ENCODE results near the gene CRYGC. TPM values are rescaled to one million over a fixed set of nuclear protein-coding genes. Genes with fewer than 3 reads are reported as not detected.

CRYGC gene
- total RNA-seq, 1 experiment from 2014 or later, result not detected

GRCh38 chr2:208146006-208146405, 16.4 kb upstream of the CRYGC start, which contains the start of gene CRYGB:
CRYGB (minus strand) TSS chr2:208146158; CDS start chr2:208146120, 38 bp downstream.
- intact Hi-C loops (cut with micrococcal nuclease; ENCODE audit: unreplicated experiment), result no loop called here
- H3K79me2 ChIP-seq (ENCODE audit: low read depth), result no peaks in the 10 kb centered on the region
- no peak within 1 kb of the TSS for H3K4me3 ChIP-seq
- ChIA-PET CTCF (no interaction called here), POLR2A (ENCODE audit: unreplicated experiment) (no interaction called here)
- H3K27me3 ChIP-seq (ENCODE audit: insufficient read depth, low read depth), result no peaks in the 10 kb centered on the region
- no peaks in the 10 kb centered on the region for H3K36me3 ChIP-seq (ENCODE audit: low read depth)
- H3K27ac ChIP-seq, result no peak within 1 kb of the TSS
- H3K4me1 ChIP-seq (replicated peaks; ENCODE audit: insufficient read depth), result no peaks in the 10 kb centered on the region
- no peaks in the 10 kb centered on the region for H3F3A ChIP-seq (ENCODE audit: insufficient read depth, low read depth)
- BruUV-seq (replicated peaks), result no TSS peak
- no peak within 1 kb of the TSS for H2AFZ ChIP-seq
- no peak for TF ChIP-seq CTCF (conservative IDR thresholded peaks at IDR 0.05)
- no peak for TF ChIP-seq EZH2 (IDR thresholded peaks at IDR 0.05; ENCODE audit: low read depth)
- DNase-seq, result no peak
- no peak within 1 kb of the TSS for H3K4me2 ChIP-seq
- no peaks in the 10 kb centered on the region for H3K9me2 ChIP-seq (ENCODE audit: insufficient read depth)
- no peaks in the 10 kb centered on the region for H4K20me1 ChIP-seq (ENCODE audit: insufficient read depth)
- H3K9me3 ChIP-seq (ENCODE audit: insufficient read depth, low read depth), result no peaks in the 10 kb centered on the region

- no peak overlapping the region for H3K27ac ChIP-seq
- no peaks in the 10 kb centered on the region for H3K27me3 ChIP-seq (ENCODE audit: insufficient read depth, low read depth)
- no peaks in the 10 kb centered on the region for H4K20me1 ChIP-seq (ENCODE audit: insufficient read depth)
- ChIA-PET POLR2A (ENCODE audit: unreplicated experiment) (no interaction called here), CTCF (no interaction called here)
- DNase-seq, result no peak
- intact Hi-C loops (cut with micrococcal nuclease; ENCODE audit: unreplicated experiment), result no loop called here
- H3K4me3 ChIP-seq, result no peak overlapping the region
- no TSS peak for BruUV-seq (replicated peaks)
- H3K9me3 ChIP-seq (ENCODE audit: insufficient read depth, low read depth), result no peaks in the 10 kb centered on the region
- H2AFZ ChIP-seq, result no peak overlapping the region
- H3K9me2 ChIP-seq (ENCODE audit: insufficient read depth), result no peaks in the 10 kb centered on the region
- H3F3A ChIP-seq (ENCODE audit: insufficient read depth, low read depth), result no peaks in the 10 kb centered on the region
- no peaks in the 10 kb centered on the region for H3K79me2 ChIP-seq (ENCODE audit: low read depth)
- H3K36me3 ChIP-seq (ENCODE audit: low read depth), result no peaks in the 10 kb centered on the region
- TF ChIP-seq CTCF (conservative IDR thresholded peaks at IDR 0.05), result no peak
- no peak for TF ChIP-seq EZH2 (IDR thresholded peaks at IDR 0.05; ENCODE audit: low read depth)
- no peak overlapping the region for H3K4me2 ChIP-seq
- H3K4me1 ChIP-seq (replicated peaks; ENCODE audit: insufficient read depth), result no peaks in the 10 kb centered on the region
Measured at GRCh38 chr2:208142925-208143799, 13.5 kb upstream of the CRYGC start.

GRCh38 chr2:208142240-208142924, 12.8 kb upstream of the CRYGC start:
- Histone ChIP-seq H3K79me2 (ENCODE audit: low read depth) (no peaks in the 10 kb centered on the region), H3K9me2 (ENCODE audit: insufficient read depth) (no peaks in the 10 kb centered on the region), H3K9me3 (ENCODE audit: insufficient read depth, low read depth) (no peaks in the 10 kb centered on the region), H3K27ac (no peak overlapping the region), H3F3A (ENCODE audit: insufficient read depth, low read depth) (no peaks in the 10 kb centered on the region), H3K4me1 (replicated peaks; ENCODE audit: insufficient read depth) (no peaks in the 10 kb centered on the region), H3K4me2 (no peak overlapping the region), H4K20me1 (ENCODE audit: insufficient read depth) (no peaks in the 10 kb centered on the region), H2AFZ (no peak overlapping the region), H3K27me3 (ENCODE audit: insufficient read depth, low read depth) (no peaks in the 10 kb centered on the region), H3K36me3 (ENCODE audit: low read depth) (no peaks in the 10 kb centered on the region), H3K4me3 (no peak overlapping the region)
- ChIA-PET POLR2A (ENCODE audit: unreplicated experiment) (no interaction called here), CTCF (no interaction called here)
- no peak for DNase-seq
- intact Hi-C loops (cut with micrococcal nuclease; ENCODE audit: unreplicated experiment), result no loop called here
- BruUV-seq (replicated peaks), result no TSS peak
- TF ChIP-seq CTCF (conservative IDR thresholded peaks at IDR 0.05), result no peak
- no peak for TF ChIP-seq EZH2 (IDR thresholded peaks at IDR 0.05; ENCODE audit: low read depth)

Measured in PC-9 (cell line).